ENCODE measurements around the gene ABAT.

The ABAT gene

DNA sequence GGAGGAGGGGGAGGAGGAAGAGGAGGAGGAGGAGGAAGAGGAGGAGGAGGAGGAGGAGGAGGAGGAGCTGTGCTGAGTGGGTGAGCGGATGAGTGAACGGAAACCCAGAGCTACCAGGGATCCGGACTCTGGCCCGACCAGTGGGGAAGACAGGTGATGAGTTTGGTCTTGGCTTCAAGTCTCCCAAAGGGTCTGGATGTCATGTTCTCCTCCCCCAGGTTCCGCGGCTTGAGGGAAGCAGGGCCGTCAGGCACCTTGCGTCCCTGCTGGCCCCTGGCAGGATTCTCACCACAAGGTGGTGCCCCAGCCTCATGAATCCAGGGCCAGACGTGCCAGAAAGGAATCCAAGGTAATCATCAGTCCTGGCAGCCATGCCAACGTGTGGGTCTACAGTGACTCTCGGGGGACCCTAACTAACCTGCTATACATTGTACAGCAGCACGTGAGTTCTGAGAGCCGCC lies 13.5 kb upstream of the ABAT start:
- H3K27me3 ChIP-seq (ENCODE audit: control insufficient read depth, insufficient read depth, low read length): no peaks in the 10 kb centered on the region
- H3K9ac ChIP-seq (ENCODE audit: low read length): no peak overlapping the region
- H3K27ac ChIP-seq (ENCODE audit: low read depth, low read length): no peak overlapping the region
- H3K4me1 ChIP-seq (ENCODE audit: control insufficient read depth, insufficient read depth, low read length): no peaks in the 10 kb centered on the region
- no peaks in the 10 kb centered on the region for H3K36me3 ChIP-seq (ENCODE audit: control insufficient read depth, insufficient read depth, low read length)
- H3K4me3 ChIP-seq (ENCODE audit: low read length): no peak overlapping the region

- Histone ChIP-seq H3K4me3 (ENCODE audit: low read length) (no peak overlapping the region), H3K36me3 (ENCODE audit: control insufficient read depth, insufficient read depth, low read length) (no peaks in the 10 kb centered on the region), H3K9ac (ENCODE audit: low read length) (no peak overlapping the region), H3K27me3 (ENCODE audit: control insufficient read depth, insufficient read depth, low read length) (no peaks in the 10 kb centered on the region), H3K4me1 (ENCODE audit: control insufficient read depth, insufficient read depth, low read length) (no peaks in the 10 kb centered on the region), H3K27ac (ENCODE audit: low read depth, low read length) (no peak overlapping the region)
These were observed 12.7 kb upstream of the ABAT start for GRCh38 chr16:8661703-8662102.

GRCh38 chr16:8663192-8664089 lies 11.0 kb upstream of the ABAT start:
- Histone ChIP-seq H3K27me3 (ENCODE audit: control insufficient read depth, insufficient read depth, low read length) (no peaks in the 10 kb centered on the region), H3K36me3 (ENCODE audit: control insufficient read depth, insufficient read depth, low read length) (no peaks in the 10 kb centered on the region), H3K9ac (ENCODE audit: low read length) (no peak overlapping the region), H3K27ac (ENCODE audit: low read depth, low read length) (no peak overlapping the region), H3K4me3 (ENCODE audit: low read length) (no peak overlapping the region), H3K4me1 (ENCODE audit: control insufficient read depth, insufficient read depth, low read length) (no peaks in the 10 kb centered on the region)

- Histone ChIP-seq H3K9ac (ENCODE audit: low read length) (no peak overlapping the region), H3K4me3 (ENCODE audit: low read length) (no peak overlapping the region), H3K4me1 (ENCODE audit: control insufficient read depth, insufficient read depth, low read length) (no peaks in the 10 kb centered on the region), H3K36me3 (ENCODE audit: control insufficient read depth, insufficient read depth, low read length) (no peaks in the 10 kb centered on the region), H3K27ac (ENCODE audit: low read depth, low read length) (no peak overlapping the region), H3K27me3 (ENCODE audit: control insufficient read depth, insufficient read depth, low read length) (no peaks in the 10 kb centered on the region)
These were observed 8.9 kb upstream of the ABAT start for GRCh38 chr16:8665529-8665928.

DNA sequence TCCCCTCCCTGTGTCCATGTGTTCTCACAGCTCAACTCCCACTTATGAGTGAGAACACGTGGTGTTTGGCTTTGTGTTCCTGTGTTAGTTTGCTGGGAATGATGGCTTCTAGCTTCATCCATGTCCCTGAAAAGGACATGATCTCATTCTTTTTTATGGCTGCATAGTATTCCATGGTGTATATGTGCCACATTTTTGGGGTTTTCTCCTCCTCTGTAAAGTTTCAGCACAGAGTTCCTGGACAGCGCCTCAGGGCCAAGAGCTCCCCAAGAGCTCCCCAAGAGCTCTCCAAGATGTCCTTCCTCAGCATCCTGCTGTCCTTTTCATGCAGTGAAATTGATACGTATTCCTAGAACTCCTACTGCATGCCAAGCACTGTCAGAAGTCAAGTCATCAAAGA lies 6.9 kb upstream of the ABAT start:
- Histone ChIP-seq H3K36me3 (ENCODE audit: control insufficient read depth, insufficient read depth, low read length) (no peaks in the 10 kb centered on the region), H3K4me3 (ENCODE audit: low read length) (no peak overlapping the region)

DNA sequence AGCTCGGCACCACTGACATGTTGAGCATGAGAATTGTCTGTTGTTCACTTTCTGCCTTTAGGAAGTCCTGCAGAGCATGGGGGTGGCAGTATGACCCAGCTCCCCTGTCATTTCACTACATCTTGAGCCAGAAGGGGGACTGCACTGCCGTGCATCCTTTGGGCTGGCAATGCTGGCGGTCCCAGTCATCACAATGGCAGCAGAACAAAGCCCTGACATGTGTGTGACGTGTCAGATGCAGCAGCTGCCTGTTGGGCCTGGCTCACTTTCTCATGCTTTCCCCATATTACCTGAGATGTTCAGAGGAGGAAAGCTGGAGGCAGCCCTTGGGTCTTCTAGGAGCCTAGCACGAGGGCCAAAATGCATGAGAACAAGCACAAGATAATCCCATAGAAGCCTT lies 6.3 kb upstream of the ABAT start:
- Histone ChIP-seq H3K4me3 (ENCODE audit: low read length) (no peak overlapping the region), H3K27me3 (ENCODE audit: control insufficient read depth, insufficient read depth, low read length) (no peaks in the 10 kb centered on the region), H3K27ac (ENCODE audit: low read depth, low read length) (no peak overlapping the region), H3K36me3 (ENCODE audit: control insufficient read depth, insufficient read depth, low read length) (no peaks in the 10 kb centered on the region), H3K4me1 (ENCODE audit: control insufficient read depth, insufficient read depth, low read length) (no peaks in the 10 kb centered on the region), H3K9ac (ENCODE audit: low read length) (no peak overlapping the region)

More for the DNA sequence above, 6.9 kb upstream of the ABAT start:
- Histone ChIP-seq H3K27me3 (ENCODE audit: control insufficient read depth, insufficient read depth, low read length) (no peaks in the 10 kb centered on the region), H3K27ac (ENCODE audit: low read depth, low read length) (no peak overlapping the region), H3K9ac (ENCODE audit: low read length) (no peak overlapping the region), H3K4me1 (ENCODE audit: control insufficient read depth, insufficient read depth, low read length) (no peaks in the 10 kb centered on the region)

GRCh38 chr16:8669481-8669880 lies 4.9 kb upstream of the ABAT start:
- no peaks in the 10 kb centered on the region for H3K36me3 ChIP-seq (ENCODE audit: control insufficient read depth, insufficient read depth, low read length)
- no peak overlapping the region for H3K4me3 ChIP-seq (ENCODE audit: low read length)
- H3K9ac ChIP-seq (ENCODE audit: low read length): no peak overlapping the region
- H3K4me1 ChIP-seq (ENCODE audit: control insufficient read depth, insufficient read depth, low read length): no peaks in the 10 kb centered on the region
- no peaks in the 10 kb centered on the region for H3K27me3 ChIP-seq (ENCODE audit: control insufficient read depth, insufficient read depth, low read length)
- H3K27ac ChIP-seq (ENCODE audit: low read depth, low read length): no peak overlapping the region

DNA sequence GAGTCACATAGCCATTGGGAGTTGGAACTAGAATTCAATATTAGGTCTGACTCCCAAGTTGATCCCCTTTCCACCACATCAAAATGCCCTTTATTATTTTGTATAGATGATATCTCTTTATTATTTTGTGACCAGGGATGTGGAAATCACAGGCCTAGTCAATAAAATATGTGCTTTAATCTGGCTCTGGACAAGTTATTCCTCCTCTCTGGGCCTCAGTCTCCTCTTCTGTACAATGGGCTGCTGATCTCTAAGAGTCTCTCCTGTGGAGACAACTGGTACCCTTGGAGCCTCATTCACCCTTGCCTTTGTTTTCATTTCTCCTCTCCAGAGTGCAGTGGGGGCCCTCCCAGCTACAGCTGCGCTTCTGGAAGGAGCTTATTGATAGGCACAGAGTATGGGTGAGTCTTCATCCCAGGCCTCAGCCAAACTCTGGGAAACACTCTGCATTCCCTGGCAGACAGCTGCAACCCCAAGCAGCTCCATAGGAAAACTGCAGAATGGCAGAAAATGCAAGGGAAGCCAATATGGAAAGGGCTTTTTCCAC lies 4.3 kb upstream of the ABAT start:
- Histone ChIP-seq H3K27me3 (ENCODE audit: control insufficient read depth, insufficient read depth, low read length) (no peaks in the 10 kb centered on the region), H3K36me3 (ENCODE audit: control insufficient read depth, insufficient read depth, low read length) (no peaks in the 10 kb centered on the region), H3K4me3 (ENCODE audit: low read length) (no peak overlapping the region), H3K4me1 (ENCODE audit: control insufficient read depth, insufficient read depth, low read length) (peaks cover 4% of the 10 kb centered on the region), H3K27ac (ENCODE audit: low read depth, low read length) (no peak overlapping the region), H3K9ac (ENCODE audit: low read length) (no peak overlapping the region)

DNA sequence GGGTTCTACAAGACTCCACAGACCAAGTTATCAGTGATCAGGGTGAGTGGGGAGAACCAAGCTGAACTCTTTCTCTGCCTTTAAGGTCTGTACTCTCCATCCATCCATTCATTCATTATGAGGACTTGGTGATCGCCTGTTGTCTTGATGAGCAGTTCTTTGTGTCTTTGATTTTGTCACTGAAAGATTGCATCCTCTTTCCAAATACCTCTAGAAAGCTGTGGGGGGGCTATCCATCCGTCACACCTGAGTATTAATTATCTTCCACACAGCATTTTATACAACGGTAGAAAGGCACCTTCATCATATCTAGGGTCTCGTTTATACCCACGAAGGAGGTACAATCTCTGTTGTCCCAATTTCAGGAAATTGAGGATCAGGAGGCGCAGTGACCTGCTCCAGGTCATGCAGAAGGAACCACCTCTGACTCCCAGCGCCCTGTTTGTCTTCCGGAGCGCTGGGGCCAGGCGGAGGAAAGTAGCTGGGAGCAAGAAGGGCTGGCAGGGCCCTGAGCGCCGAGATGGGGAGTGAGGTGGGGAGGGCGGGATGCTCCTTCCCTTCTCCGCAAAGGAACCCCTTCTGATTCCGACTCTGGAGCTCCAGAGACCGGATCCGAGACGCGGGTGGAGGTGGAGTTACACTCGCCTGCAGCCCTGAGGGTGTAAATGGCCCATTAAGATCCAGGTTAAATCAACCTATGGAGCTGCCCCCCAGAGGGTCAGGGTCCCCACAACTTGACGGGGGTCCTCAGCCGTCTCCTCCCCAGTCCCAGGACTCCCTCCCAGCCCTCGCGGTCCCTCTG lies 605 bp upstream of the ABAT start:
- H3K4me1 ChIP-seq (ENCODE audit: control insufficient read depth, insufficient read depth, low read length): peaks cover 4% of the 10 kb centered on the region
- no peaks in the 10 kb centered on the region for H3K27me3 ChIP-seq (ENCODE audit: control insufficient read depth, insufficient read depth, low read length)
- H3K4me3 ChIP-seq (ENCODE audit: low read length): peak overlapping the region; percentile 76
- no peak overlapping the region for H3K27ac ChIP-seq (ENCODE audit: low read depth, low read length)
- peak overlapping the region; percentile 49 for H3K9ac ChIP-seq (ENCODE audit: low read length)
- H3K36me3 ChIP-seq (ENCODE audit: control insufficient read depth, insufficient read depth, low read length): no peaks in the 10 kb centered on the region

- peak overlapping the region; percentile 30 for H3K9ac ChIP-seq (ENCODE audit: low read length)
- peaks cover 4% of the 10 kb centered on the region for H3K4me1 ChIP-seq (ENCODE audit: control insufficient read depth, insufficient read depth, low read length)
- no peaks in the 10 kb centered on the region for H3K36me3 ChIP-seq (ENCODE audit: control insufficient read depth, insufficient read depth, low read length)
- peak overlapping the region; percentile 88 for H3K4me3 ChIP-seq (ENCODE audit: low read length)
- no peaks in the 10 kb centered on the region for H3K27me3 ChIP-seq (ENCODE audit: control insufficient read depth, insufficient read depth, low read length)
- no peak overlapping the region for H3K27ac ChIP-seq (ENCODE audit: low read depth, low read length)
These were observed 1.1 kb downstream of the ABAT start for GRCh38 chr16:8675183-8676159.

DNA sequence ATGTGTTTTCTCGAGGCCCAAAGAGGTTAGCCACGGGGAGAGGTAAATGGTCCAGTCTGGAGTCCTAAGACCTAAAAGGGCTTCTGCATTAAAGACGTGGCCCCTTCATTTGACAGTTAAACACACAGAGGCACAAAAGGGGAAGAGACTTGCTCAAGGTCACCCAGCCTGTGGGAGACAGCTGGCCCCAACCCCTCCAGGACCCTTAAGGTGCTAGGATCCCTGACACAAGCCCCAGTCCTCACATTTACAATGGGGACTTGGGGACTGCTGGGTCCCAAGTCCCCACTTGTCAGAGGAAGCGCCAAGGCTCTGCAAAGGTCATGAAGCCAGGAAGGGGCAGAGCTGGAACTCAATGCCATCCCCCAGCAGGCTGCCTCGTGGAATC lies 1.7 kb downstream of the ABAT start:
- Histone ChIP-seq H3K27me3 (ENCODE audit: control insufficient read depth, insufficient read depth, low read length) (no peaks in the 10 kb centered on the region), H3K4me3 (ENCODE audit: low read length) (no peak overlapping the region), H3K27ac (ENCODE audit: low read depth, low read length) (no peak overlapping the region), H3K9ac (ENCODE audit: low read length) (no peak overlapping the region), H3K36me3 (ENCODE audit: control insufficient read depth, insufficient read depth, low read length) (no peaks in the 10 kb centered on the region), H3K4me1 (ENCODE audit: control insufficient read depth, insufficient read depth, low read length) (peaks cover 4% of the 10 kb centered on the region)

Data from rectal smooth muscle tissue (tissue), 1 donor.